Liver (tissue), 9 donors: ENCODE results near the gene CAMK1D. TPM values are rescaled to one million over a fixed set of nuclear protein-coding genes. Genes with fewer than 3 reads are reported as not detected.
A peak's percentile ranks its signal among the peaks of the same experiment; 100 is the strongest.

Experiments used
- DNase-seq: peaks from one replicate; pipeline ENCODE4 v3.0.0-alpha.2; 2017; ENCODE audit warnings: low spot score
- H3K27ac ChIP-seq, 2 donors: one replicate each; pipeline ENCODE4 v1.7.0; 2013; ENCODE audit warnings: inconsistent platforms in 2 of 2, low read length in 2 of 2, control low read depth in 1 of 2, low read depth in 1 of 2, mild to moderate bottlenecking in 1 of 2
- H3K27me3 ChIP-seq, 4 donors: one replicate each; pipeline versions ENCODE4 v1.6.1 to v1.7.0; 2013; ENCODE audit warnings: low read length in 3 of 4, inconsistent platforms in 1 of 4, mild to moderate bottlenecking in 1 of 4, moderate library complexity in 1 of 4; ENCODE audit not compliant: control insufficient read depth in 4 of 4, insufficient read depth in 4 of 4
- H3K36me3 ChIP-seq, 4 donors: one replicate each; pipeline versions ENCODE4 v1.6.1 to v1.7.0; 2013; ENCODE audit warnings: low read length in 3 of 4, mild to moderate bottlenecking in 3 of 4, low read depth in 1 of 4, moderate library complexity in 1 of 4; ENCODE audit not compliant: control insufficient read depth in 4 of 4, insufficient read depth in 3 of 4
- H3K4me1 ChIP-seq, 4 donors: one replicate each; pipeline versions ENCODE4 v1.6.1 to v1.7.0; 2013; ENCODE audit warnings: low read length in 3 of 4, mild to moderate bottlenecking in 3 of 4, moderate library complexity in 1 of 4; ENCODE audit not compliant: control insufficient read depth in 4 of 4, insufficient read depth in 4 of 4
- H3K4me3 ChIP-seq, 3 donors: one replicate each; pipeline versions ENCODE4 v1.6.1 to v1.7.0; 2013; ENCODE audit warnings: low read length in 3 of 3, control low read depth in 1 of 3, low read depth in 1 of 3, mild to moderate bottlenecking in 1 of 3
- H3K9ac ChIP-seq, 2 donors: one replicate each; pipeline ENCODE4 v1.7.0; 2013; ENCODE audit warnings: low read length in 2 of 2, mild to moderate bottlenecking in 2 of 2, moderate library complexity in 2 of 2, control low read depth in 1 of 2, low read depth in 1 of 2
- H3K9me3 ChIP-seq, 4 donors: one replicate each; pipeline versions ENCODE4 v1.6.1 to v1.7.0; 2013; ENCODE audit warnings: low read length in 3 of 4; ENCODE audit not compliant: control insufficient read depth in 4 of 4
- EGR1 ChIP-seq, 2 donors: IDR thresholded peaks; 2 replicates each; pipeline ENCODE4 v1.6.1; 2016 to 2018; ENCODE audit warnings: antibody characterized with exemption in 2 of 2, low read depth in 2 of 2
- FOXA2 ChIP-seq: IDR thresholded peaks from 2 replicates; pipeline ENCODE4 v1.6.1; 2016; ENCODE audit warnings: antibody characterized with exemption
- GABPA ChIP-seq, 2 donors: IDR thresholded peaks in 1 of 2; conservative IDR thresholded peaks in 1 of 2; 2 replicates each; pipeline ENCODE4 v1.6.1; 2016; ENCODE audit warnings: antibody characterized with exemption in 2 of 2, mild to moderate bottlenecking in 1 of 2, moderate library complexity in 1 of 2
- HNF4A ChIP-seq, 2 donors: conservative IDR thresholded peaks; 2 replicates each; pipeline ENCODE4 v1.6.1; 2016; ENCODE audit warnings: antibody characterized with exemption in 2 of 2, mild to moderate bottlenecking in 2 of 2
- HNF4G ChIP-seq: IDR thresholded peaks from 2 replicates; pipeline ENCODE4 v1.6.1; 2016; ENCODE audit warnings: antibody characterized with exemption
- RAD21 ChIP-seq, 2 donors: IDR thresholded peaks; 2 replicates each; pipeline ENCODE4 v1.6.1; 2016; ENCODE audit warnings: antibody characterized with exemption in 2 of 2, mild to moderate bottlenecking in 2 of 2
- REST ChIP-seq: IDR thresholded peaks from 2 replicates; pipeline ENCODE4 v1.6.1; 2016; ENCODE audit warnings: antibody characterized with exemption, mild to moderate bottlenecking
- RXRA ChIP-seq, 2 donors: IDR thresholded peaks; 2 replicates each; pipeline ENCODE4 v1.6.1; 2017 to 2018; ENCODE audit warnings: antibody characterized with exemption in 2 of 2, mild to moderate bottlenecking in 1 of 2
- SP1 ChIP-seq: IDR thresholded peaks from 2 replicates; pipeline ENCODE4 v1.6.1; 2018; ENCODE audit warnings: antibody characterized with exemption, mild to moderate bottlenecking
- YY1 ChIP-seq: IDR thresholded peaks from 2 replicates; pipeline ENCODE4 v1.6.1; 2016; ENCODE audit warnings: antibody characterized with exemption, mild to moderate bottlenecking
- ZBTB33 ChIP-seq: IDR thresholded peaks from 2 replicates; pipeline ENCODE4 v1.6.1; 2016; ENCODE audit warnings: antibody characterized with exemption
- WGBS: extraction: QIAGEN DNeasy Blood & Tissue Kit; methylation state at CpG from one replicate; pipeline ENCODE4 v1.1.7; 2013; 5-methylcytosine and 5-hydroxymethylcytosine counted together
- polyA plus RNA-seq, 2 donors: library from polyadenylated mRNA; stranded (reverse) in 1 of 2; unstranded in 1 of 2; fragments of 200-250 nt in 1 of 2; fragments of >200 nt in 1 of 2; fragmentation: Nextera tagmentation in 1 of 2; extraction: Ambion mirVana in 1 of 2; gene quantifications; one replicate each; pipeline versions ENCODE4 v1.2.1 to v1.2.3, GENCODE V29; 2013 to 2015
- total RNA-seq, 2 donors: library from RNA; depleted of rRNA; stranded (reverse); fragments of >200 nt; gene quantifications; one replicate each; pipeline ENCODE4 v1.2.3, GENCODE V29; 2014
- TF ChIP-seq, protein P1 (sequence below): IDR thresholded peaks from 2 replicates; pipeline ENCODE4 v1.6.1; 2016; ENCODE audit warnings: antibody characterized with exemption
- TF ChIP-seq, protein P2 (sequence below): IDR thresholded peaks from 2 replicates; pipeline ENCODE4 v1.6.1; 2016; ENCODE audit warnings: antibody characterized with exemption
- TF ChIP-seq, protein P3 (sequence below): fragments of 150-350 bp; IDR thresholded peaks from 2 replicates; pipeline ENCODE4 v1.5.1; 2017; ENCODE audit warnings: improper control_type of control experiment, low read depth, low read length; ENCODE audit not compliant: missing input control
- donor health status: healthy.
- donor health status: healthy.
- donor health status: healthy.
- donor health status: healthy.
- donor health status: healthy.

Gene CAMK1D
- total and polyA plus RNA-seq, 4 donors, result 2.7 to 10.1 (median 4.2) TPM

- Histone ChIP-seq H3K27me3 (no peaks in the 10 kb centered on the region), H3K4me3 (no peak overlapping the region), H3K27ac (no peak overlapping the region), H3K9me3 (no peaks in the 10 kb centered on the region), H3K4me1 (peaks cover 0 to 21% (median 11%) of the 10 kb centered on the region in 4 donors), H3K9ac (no peak overlapping the region), H3K36me3 (no peaks in the 10 kb centered on the region)
- DNase-seq, result no peak
- TF ChIP-seq EGR1 (IDR thresholded peaks at IDR 0.05; ENCODE audit: low read depth in 2 of 2) (no peak), HNF4A (conservative IDR thresholded peaks at IDR 0.05) (peak; percentile 37 to 75), YY1 (peak; percentile 74), RXRA (IDR thresholded peaks at IDR 0.05) (peak; percentile 44 to 71), RAD21 (IDR thresholded peaks at IDR 0.05) (peak; percentile 36 to 55), FOXA2 (no peak)
- TF ChIP-seq, protein P1, sequence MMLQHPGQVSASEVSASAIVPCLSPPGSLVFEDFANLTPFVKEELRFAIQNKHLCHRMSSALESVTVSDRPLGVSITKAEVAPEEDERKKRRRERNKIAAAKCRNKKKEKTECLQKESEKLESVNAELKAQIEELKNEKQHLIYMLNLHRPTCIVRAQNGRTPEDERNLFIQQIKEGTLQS, result no peak
- TF ChIP-seq, protein P2, sequence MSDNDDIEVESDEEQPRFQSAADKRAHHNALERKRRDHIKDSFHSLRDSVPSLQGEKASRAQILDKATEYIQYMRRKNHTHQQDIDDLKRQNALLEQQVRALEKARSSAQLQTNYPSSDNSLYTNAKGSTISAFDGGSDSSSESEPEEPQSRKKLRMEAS, result no peak
- WGBS, result 57% methylated on average over 6 of the region's 6 CpGs
Measured at GRCh38 chr10:12658526-12658925, 309.2 kb downstream of the CAMK1D start.

DNA sequence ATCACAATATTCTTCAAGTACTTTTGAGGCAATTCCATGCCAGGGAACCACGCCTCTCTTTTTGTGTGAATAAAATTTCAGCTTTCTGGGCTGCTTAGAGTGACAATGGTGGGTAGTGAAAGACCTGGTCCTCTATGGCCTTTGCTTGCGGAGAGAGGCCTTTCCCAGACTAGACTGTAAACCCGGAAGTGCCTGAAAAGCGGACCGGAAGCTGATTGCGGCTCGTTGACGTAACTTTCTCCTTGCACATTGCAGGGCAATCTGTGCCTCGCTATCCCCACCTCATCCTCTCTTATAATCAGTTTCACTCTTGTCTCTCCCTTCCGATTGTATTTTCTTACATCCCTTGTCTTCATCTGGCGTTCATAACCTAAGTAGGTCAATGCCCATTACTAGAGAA lies 310.4 kb downstream of the CAMK1D start:
- no peaks in the 10 kb centered on the region for H3K9me3 ChIP-seq
- H3K36me3 ChIP-seq, result no peaks in the 10 kb centered on the region
- peak in 1 of 2 donors; percentile 51 for TF ChIP-seq GABPA (IDR thresholded peaks at IDR 0.05 in 1 of 2, conservative IDR thresholded peaks at IDR 0.05 in 1 of 2)
- no peak for TF ChIP-seq YY1
- H3K27me3 ChIP-seq, result no peaks in the 10 kb centered on the region
- H3K4me3 ChIP-seq, result no peak overlapping the region
- H3K27ac ChIP-seq, result peak overlapping the region in 1 of 2 donors; percentile 8
- peaks cover 0 to 21% (median 11%) of the 10 kb centered on the region in 4 donors for H3K4me1 ChIP-seq
- DNase-seq, result no peak
- H3K9ac ChIP-seq, result no peak overlapping the region
- whole genome bisulfite sequencing, result 82% methylated on average over 11 of the region's 11 CpGs

DNA sequence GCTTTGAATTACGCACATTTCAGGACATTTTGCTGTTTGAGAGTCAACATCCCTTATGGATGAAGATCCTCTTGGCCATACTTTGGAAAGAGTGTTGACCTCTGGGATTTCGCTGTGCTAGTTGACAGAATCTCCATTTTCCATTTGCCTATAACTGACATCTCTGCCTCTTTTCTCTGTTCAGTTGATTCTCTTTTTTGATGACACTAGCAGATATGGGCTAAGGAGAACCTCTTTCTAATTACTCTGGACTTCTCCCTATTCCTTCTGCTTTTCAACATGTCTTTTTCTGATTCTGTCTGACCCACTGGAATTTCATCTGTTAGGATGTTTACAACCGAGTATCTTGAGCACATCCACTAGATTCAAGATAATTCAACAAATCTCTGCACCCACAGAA lies 311.5 kb downstream of the CAMK1D start:
- 98% methylated on average over 3 of the region's 3 CpGs for WGBS
- H3K4me3 ChIP-seq, result no peak overlapping the region
- no peak overlapping the region for H3K9ac ChIP-seq
- no peak for DNase-seq
- H3K36me3 ChIP-seq, result no peaks in the 10 kb centered on the region
- H3K27ac ChIP-seq, result no peak overlapping the region
- TF ChIP-seq EGR1 (IDR thresholded peaks at IDR 0.05; ENCODE audit: low read depth in 2 of 2), result no peak
- TF ChIP-seq ZBTB33, result no peak
- no peak for TF ChIP-seq SP1
- peaks cover 0 to 21% (median 11%) of the 10 kb centered on the region in 4 donors for H3K4me1 ChIP-seq
- H3K9me3 ChIP-seq, result no peaks in the 10 kb centered on the region
- H3K27me3 ChIP-seq, result no peaks in the 10 kb centered on the region

DNA sequence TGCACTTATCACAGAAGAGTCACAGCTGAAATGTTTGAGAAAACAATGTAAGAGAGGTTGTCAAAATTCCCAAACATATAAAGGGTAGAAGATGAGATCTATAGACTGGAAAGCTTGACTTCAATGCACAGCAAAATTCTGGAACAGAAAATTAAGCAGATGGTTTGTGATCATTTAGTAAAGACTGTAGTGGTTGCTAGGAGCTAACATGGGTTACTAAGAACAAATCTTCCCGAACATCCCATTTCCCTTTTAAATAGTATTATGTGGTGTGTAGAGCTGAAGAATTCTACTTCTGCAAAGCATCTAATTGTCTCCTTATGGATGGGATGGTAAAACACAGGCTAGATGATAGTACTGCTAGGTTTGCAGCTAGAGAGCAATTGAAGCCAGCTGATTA lies 312.3 kb downstream of the CAMK1D start:
- TF ChIP-seq REST (no peak), HNF4G (no peak), FOXA2 (no peak)
- TF ChIP-seq, protein P3, sequence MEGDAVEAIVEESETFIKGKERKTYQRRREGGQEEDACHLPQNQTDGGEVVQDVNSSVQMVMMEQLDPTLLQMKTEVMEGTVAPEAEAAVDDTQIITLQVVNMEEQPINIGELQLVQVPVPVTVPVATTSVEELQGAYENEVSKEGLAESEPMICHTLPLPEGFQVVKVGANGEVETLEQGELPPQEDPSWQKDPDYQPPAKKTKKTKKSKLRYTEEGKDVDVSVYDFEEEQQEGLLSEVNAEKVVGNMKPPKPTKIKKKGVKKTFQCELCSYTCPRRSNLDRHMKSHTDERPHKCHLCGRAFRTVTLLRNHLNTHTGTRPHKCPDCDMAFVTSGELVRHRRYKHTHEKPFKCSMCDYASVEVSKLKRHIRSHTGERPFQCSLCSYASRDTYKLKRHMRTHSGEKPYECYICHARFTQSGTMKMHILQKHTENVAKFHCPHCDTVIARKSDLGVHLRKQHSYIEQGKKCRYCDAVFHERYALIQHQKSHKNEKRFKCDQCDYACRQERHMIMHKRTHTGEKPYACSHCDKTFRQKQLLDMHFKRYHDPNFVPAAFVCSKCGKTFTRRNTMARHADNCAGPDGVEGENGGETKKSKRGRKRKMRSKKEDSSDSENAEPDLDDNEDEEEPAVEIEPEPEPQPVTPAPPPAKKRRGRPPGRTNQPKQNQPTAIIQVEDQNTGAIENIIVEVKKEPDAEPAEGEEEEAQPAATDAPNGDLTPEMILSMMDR, result no peak
- no peaks in the 10 kb centered on the region for H3K27me3 ChIP-seq
- H3K4me1 ChIP-seq, result peaks cover 0 to 18% (median 9%) of the 10 kb centered on the region in 4 donors
- H3K36me3 ChIP-seq, result no peaks in the 10 kb centered on the region
- 93% methylated on average over 1 of the region's 1 CpG for WGBS
- H3K9ac ChIP-seq, result no peak overlapping the region
- no peak for DNase-seq
- no peak overlapping the region for H3K27ac ChIP-seq
- no peaks in the 10 kb centered on the region for H3K9me3 ChIP-seq
- no peak overlapping the region for H3K4me3 ChIP-seq
